Neural progenitor cell (in vitro differentiated cells): ENCODE measurements around the gene DOCK3. TPM values are rescaled to one million over a fixed set of nuclear protein-coding genes. Genes with fewer than 3 reads are reported as not detected.

Experiments used
- DNase-seq: peaks from one replicate; pipeline ENCODE4 v3.0.0-alpha.2; 2016; ENCODE audit warnings: low spot score
- H2AFZ ChIP-seq: fragments of 200-600 bp; sonication (generic); replicated peaks from 2 replicates; pipeline ENCODE4 v1.6.1; 2016; ENCODE audit warnings: antibody characterized with exemption
- H3F3A ChIP-seq: fragments of 200-600 bp; sonication (generic); 2 replicates; pipeline ENCODE4 v1.6.1; 2016; ENCODE audit warnings: antibody characterized with exemption, low read depth
- H3K27ac ChIP-seq: fragments of 200-600 bp; sonication (generic); 2 replicates; pipeline ENCODE4 v1.5.1; 2016; ENCODE audit warnings: mild to moderate bottlenecking
- H3K27me3 ChIP-seq: fragments of 200-600 bp; sonication (generic); 2 replicates; pipeline ENCODE4 v1.6.1; 2016; ENCODE audit warnings: mild to moderate bottlenecking, moderate library complexity
- H3K36me3 ChIP-seq: fragments of 200-600 bp; sonication (generic); 2 replicates; pipeline ENCODE4 v1.5.1; 2016
- H3K4me1 ChIP-seq: fragments of 200-600 bp; sonication (generic); 2 replicates; pipeline ENCODE4 v1.6.1; 2016; ENCODE audit warnings: mixed run types
- H3K4me2 ChIP-seq: fragments of 200-600 bp; sonication (generic); 2 replicates; pipeline ENCODE4 v1.6.1; 2016
- H3K4me3 ChIP-seq: fragments of 200-600 bp; sonication (generic); 2 replicates; pipeline ENCODE4 v1.5.1; 2016
- H3K79me2 ChIP-seq: fragments of 200-600 bp; sonication (generic); 2 replicates; pipeline ENCODE4 v1.6.1; 2016; ENCODE audit warnings: low read depth
- H3K9ac ChIP-seq: fragments of 200-600 bp; sonication (generic); 2 replicates; pipeline ENCODE4 v1.6.1; 2016
- H3K9me3 ChIP-seq: fragments of 200-600 bp; sonication (generic); 2 replicates; pipeline ENCODE4 v1.5.1; 2016; ENCODE audit warnings: low read depth
- H4K20me1 ChIP-seq: fragments of 200-600 bp; sonication (generic); 2 replicates; pipeline ENCODE4 v1.6.1; 2016; ENCODE audit warnings: low read depth
- H3K27ac Mint-ChIP-seq: 3 replicates; pipeline ENCODE4 v1.8.0; 2021; ENCODE audit warnings: mixed read lengths
- H3K27me3 Mint-ChIP-seq: 2 replicates; pipeline ENCODE4 v1.8.0; 2022; ENCODE audit warnings: low read depth, mild to moderate bottlenecking, inconsistent platforms, moderate library complexity, mixed read lengths; ENCODE audit not compliant: insufficient read depth
- H3K36me3 Mint-ChIP-seq: 3 replicates; pipeline ENCODE4 v1.8.0; 2021; ENCODE audit warnings: mixed read lengths
- H3K4me1 Mint-ChIP-seq: 3 replicates; pipeline ENCODE4 v1.8.0; 2021; ENCODE audit warnings: mixed read lengths
- H3K4me3 Mint-ChIP-seq: 3 replicates; pipeline ENCODE4 v1.8.0; 2021; ENCODE audit warnings: mild to moderate bottlenecking, moderate library complexity, mixed read lengths
- H3K9me3 Mint-ChIP-seq: 3 replicates; pipeline ENCODE4 v1.8.0; 2020; ENCODE audit warnings: mixed read lengths
- CTCF ChIP-seq: fragments of 200-600 bp; sonication (generic); IDR thresholded peaks from 2 replicates; pipeline ENCODE4 v1.5.1; 2017; ENCODE audit warnings: antibody characterized with exemption, mild to moderate bottlenecking
- EZH2 ChIP-seq: fragments of 200-600 bp; sonication (generic); IDR thresholded peaks from 2 replicates; pipeline ENCODE4 v1.6.1; 2017; ENCODE audit warnings: antibody characterized with exemption, mild to moderate bottlenecking, moderate library complexity
- EZH2phosphoT487 ChIP-seq: fragments of 200-600 bp; sonication (generic); IDR thresholded peaks from 2 replicates; pipeline ENCODE4 v1.6.1; 2017; ENCODE audit warnings: antibody characterized with exemption
- total RNA-seq: library from RNA; depleted of rRNA; stranded (reverse); fragments of >200 nt; gene quantifications from 2 replicates; pipeline ENCODE4 v1.2.3, GENCODE V29; 2015; ENCODE audit warnings: low replicate concordance

Gene DOCK3
- total RNA-seq, 1 donor from 2014 or later = 10.7 TPM

- Histone ChIP-seq H3K4me2 (no peak overlapping the region), H3K4me1 (peaks cover 16% of the 10 kb centered on the region), H3K36me3 (no peaks in the 10 kb centered on the region), H2AFZ (no peak overlapping the region), H3K9me3 (no peaks in the 10 kb centered on the region), H3K27me3 (no peaks in the 10 kb centered on the region), H3K79me2 (no peaks in the 10 kb centered on the region), H3K27ac (no peak overlapping the region), H4K20me1 (peaks cover 5% of the 10 kb centered on the region), H3K4me3 (no peak overlapping the region), H3F3A (peaks cover 20% of the 10 kb centered on the region), H3K9ac (no peak overlapping the region)
- TF ChIP-seq EZH2 (no peak), CTCF (no peak), EZH2phosphoT487 (no peak)
- Mint-ChIP-seq H3K9me3 (no peaks in the 10 kb centered on the region), H3K4me3 (no peak overlapping the region), H3K4me1 (peaks cover 44% of the 10 kb centered on the region), H3K27ac (no peak overlapping the region), H3K36me3 (peaks cover 7% of the 10 kb centered on the region), H3K27me3 (peaks cover 3% of the 10 kb centered on the region)
- no peak for DNase-seq
These were observed 25.2 kb upstream of the DOCK3 start for GRCh38 chr3:50649451-50649931.

GRCh38 chr3:50650018-50650417 is 24.7 kb upstream of the DOCK3 start:
- H3K9ac ChIP-seq = no peak overlapping the region
- no peak overlapping the region for H2AFZ ChIP-seq
- H3K4me1 ChIP-seq = peaks cover 16% of the 10 kb centered on the region
- H3K27me3 ChIP-seq = no peaks in the 10 kb centered on the region
- no peak for TF ChIP-seq EZH2phosphoT487
- no peak for TF ChIP-seq EZH2
- no peak for TF ChIP-seq CTCF
- H3K9me3 ChIP-seq = no peaks in the 10 kb centered on the region
- Mint-ChIP-seq H3K36me3 (peaks cover 7% of the 10 kb centered on the region), H3K4me1 (peaks cover 44% of the 10 kb centered on the region), H3K27me3 (peaks cover 3% of the 10 kb centered on the region), H3K9me3 (no peaks in the 10 kb centered on the region), H3K4me3 (no peak overlapping the region), H3K27ac (no peak overlapping the region)
- peaks cover 20% of the 10 kb centered on the region for H3F3A ChIP-seq
- H4K20me1 ChIP-seq = peaks cover 5% of the 10 kb centered on the region
- H3K79me2 ChIP-seq = no peaks in the 10 kb centered on the region
- H3K4me2 ChIP-seq = no peak overlapping the region
- no peak overlapping the region for H3K4me3 ChIP-seq
- H3K27ac ChIP-seq = no peak overlapping the region
- no peaks in the 10 kb centered on the region for H3K36me3 ChIP-seq
- DNase-seq = no peak

- H3K27ac ChIP-seq = no peak overlapping the region
These were observed 23.3 kb upstream of the DOCK3 start for GRCh38 chr3:50651445-50651844.

More at GRCh38 chr3:50651445-50651844, 23.3 kb upstream of the DOCK3 start:
- Histone ChIP-seq H3K4me2 (no peak overlapping the region), H3K27me3 (no peaks in the 10 kb centered on the region), H3K79me2 (no peaks in the 10 kb centered on the region), H3K9ac (no peak overlapping the region), H2AFZ (no peak overlapping the region), H3K9me3 (no peaks in the 10 kb centered on the region), H3F3A (peaks cover 20% of the 10 kb centered on the region), H4K20me1 (peaks cover 5% of the 10 kb centered on the region), H3K4me1 (peaks cover 16% of the 10 kb centered on the region), H3K36me3 (no peaks in the 10 kb centered on the region), H3K4me3 (no peak overlapping the region)
- TF ChIP-seq CTCF (no peak), EZH2 (no peak), EZH2phosphoT487 (no peak)
- H3K27me3 Mint-ChIP-seq = peaks cover 3% of the 10 kb centered on the region
- peaks cover 4% of the 10 kb centered on the region for H3K36me3 Mint-ChIP-seq
- peaks cover 45% of the 10 kb centered on the region for H3K4me1 Mint-ChIP-seq
- H3K4me3 Mint-ChIP-seq = no peak overlapping the region
- H3K27ac Mint-ChIP-seq = peak overlapping the region; percentile 72
- no peaks in the 10 kb centered on the region for H3K9me3 Mint-ChIP-seq
- no peak for DNase-seq
